ENCODE results near the gene CFAP97D1.
A peak's percentile ranks its signal among the peaks of the same experiment; 100 is the strongest.

CFAP97D1 gene

DNA sequence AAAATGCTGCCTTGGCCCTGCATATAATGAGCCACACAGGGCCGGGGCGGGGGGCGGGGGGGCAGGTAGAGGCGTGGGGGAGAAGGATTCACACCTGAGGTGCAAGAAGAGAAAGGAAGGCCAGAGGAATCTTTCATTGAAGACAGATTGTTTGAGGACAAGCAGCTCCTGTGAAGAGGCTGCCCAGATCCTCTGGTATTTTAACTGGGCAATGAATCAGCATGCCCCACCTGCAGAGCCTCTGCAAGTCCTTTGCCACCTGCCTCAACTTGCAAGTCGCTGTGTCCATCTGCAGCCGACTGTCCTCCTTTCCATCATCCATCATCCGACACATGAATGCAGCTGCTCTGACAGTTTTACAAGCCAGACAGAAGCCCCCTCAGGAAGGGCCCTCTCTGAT lies 20.4 kb upstream of the CFAP97D1 start:
- TF ChIP-seq, protein P1, sequence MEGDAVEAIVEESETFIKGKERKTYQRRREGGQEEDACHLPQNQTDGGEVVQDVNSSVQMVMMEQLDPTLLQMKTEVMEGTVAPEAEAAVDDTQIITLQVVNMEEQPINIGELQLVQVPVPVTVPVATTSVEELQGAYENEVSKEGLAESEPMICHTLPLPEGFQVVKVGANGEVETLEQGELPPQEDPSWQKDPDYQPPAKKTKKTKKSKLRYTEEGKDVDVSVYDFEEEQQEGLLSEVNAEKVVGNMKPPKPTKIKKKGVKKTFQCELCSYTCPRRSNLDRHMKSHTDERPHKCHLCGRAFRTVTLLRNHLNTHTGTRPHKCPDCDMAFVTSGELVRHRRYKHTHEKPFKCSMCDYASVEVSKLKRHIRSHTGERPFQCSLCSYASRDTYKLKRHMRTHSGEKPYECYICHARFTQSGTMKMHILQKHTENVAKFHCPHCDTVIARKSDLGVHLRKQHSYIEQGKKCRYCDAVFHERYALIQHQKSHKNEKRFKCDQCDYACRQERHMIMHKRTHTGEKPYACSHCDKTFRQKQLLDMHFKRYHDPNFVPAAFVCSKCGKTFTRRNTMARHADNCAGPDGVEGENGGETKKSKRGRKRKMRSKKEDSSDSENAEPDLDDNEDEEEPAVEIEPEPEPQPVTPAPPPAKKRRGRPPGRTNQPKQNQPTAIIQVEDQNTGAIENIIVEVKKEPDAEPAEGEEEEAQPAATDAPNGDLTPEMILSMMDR (IDR thresholded peaks at IDR 0.05; ENCODE audit: low read depth, low read length), result no peak
- Histone ChIP-seq H3K27ac (no peak overlapping the region), H3K36me3 (no peaks in the 10 kb centered on the region), H3K9me3 (ENCODE audit: severe bottlenecking) (no peaks in the 10 kb centered on the region), H3K4me3 (ENCODE audit: low read depth, low read length) (no peak overlapping the region), H3K27me3 (ENCODE audit: insufficient read depth, low read depth, severe bottlenecking) (no peaks in the 10 kb centered on the region)
- no peak for DNase-seq

DNA sequence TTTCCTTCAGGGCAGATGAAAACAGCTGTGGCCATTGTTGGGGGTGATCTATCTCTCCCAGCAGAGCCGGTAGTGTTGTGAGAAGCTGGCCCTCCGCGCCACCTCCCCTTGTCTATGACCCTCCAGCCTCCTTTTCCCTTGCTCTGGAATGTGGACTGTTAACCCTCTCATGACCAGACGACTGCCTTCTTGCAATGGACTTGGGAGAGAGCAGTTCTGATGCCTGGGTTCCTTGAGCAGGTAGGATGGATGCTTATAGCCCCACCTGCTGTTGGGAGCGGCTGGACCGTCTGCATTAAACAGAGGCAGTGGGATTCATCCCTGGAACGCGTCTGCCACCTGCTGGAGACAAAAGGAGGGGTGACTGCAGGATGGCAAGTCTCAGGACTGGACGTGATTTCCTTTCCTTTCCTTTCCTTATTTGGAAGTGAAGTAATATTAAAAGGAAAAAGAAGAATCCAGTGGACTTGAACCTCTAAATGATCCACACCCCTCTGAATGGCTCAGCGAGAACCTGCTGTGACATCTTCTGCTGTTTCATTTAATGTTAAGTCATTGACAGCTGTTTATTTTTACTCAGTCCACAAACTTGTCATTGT lies 19.9 kb upstream of the CFAP97D1 start:
- no peaks in the 10 kb centered on the region for H3K9me3 ChIP-seq (ENCODE audit: severe bottlenecking)
- no peaks in the 10 kb centered on the region for H3K36me3 ChIP-seq
- TF ChIP-seq, protein P1 (IDR thresholded peaks at IDR 0.05; ENCODE audit: low read depth, low read length), result peak; percentile 99
- H3K4me3 ChIP-seq (ENCODE audit: low read depth, low read length), result no peak overlapping the region
- peak; percentile 98 for DNase-seq
- no peaks in the 10 kb centered on the region for H3K27me3 ChIP-seq (ENCODE audit: insufficient read depth, low read depth, severe bottlenecking)
- H3K27ac ChIP-seq, result no peak overlapping the region

DNA sequence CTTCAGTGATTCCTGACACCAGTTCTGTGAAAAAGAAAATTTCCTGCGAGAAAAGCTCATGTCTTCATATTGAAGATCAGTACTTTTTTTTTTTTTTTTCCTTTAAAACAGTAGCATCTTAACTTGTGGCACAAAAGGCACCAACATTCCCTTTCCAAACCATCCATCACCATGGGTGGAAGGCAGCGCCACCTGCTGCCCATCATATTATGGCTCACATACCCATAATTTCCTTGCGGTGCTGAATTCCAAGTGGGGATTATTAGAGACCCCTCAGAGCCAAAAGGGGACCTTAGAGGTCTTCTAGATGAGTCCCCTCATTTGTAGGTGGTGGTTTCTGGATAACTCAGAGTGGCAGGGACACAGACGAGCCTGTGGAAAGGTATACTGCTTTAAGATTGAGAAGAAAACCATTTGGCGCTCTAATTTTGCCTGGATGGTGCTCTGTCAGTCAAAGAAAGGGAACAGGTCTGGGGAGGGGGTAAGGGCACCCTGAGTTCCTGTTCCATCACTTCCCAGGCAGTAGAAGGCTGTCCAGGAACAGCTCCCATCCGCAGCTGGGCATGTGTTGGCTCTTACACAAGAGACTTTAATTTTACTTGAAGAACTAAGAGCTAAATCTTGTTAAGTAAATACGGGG lies 13.7 kb upstream of the CFAP97D1 start:
- Histone ChIP-seq H3K9me3 (ENCODE audit: severe bottlenecking) (no peaks in the 10 kb centered on the region), H3K27ac (no peak overlapping the region), H3K4me3 (ENCODE audit: low read depth, low read length) (no peak overlapping the region), H3K27me3 (ENCODE audit: insufficient read depth, low read depth, severe bottlenecking) (no peaks in the 10 kb centered on the region), H3K36me3 (peaks cover 18% of the 10 kb centered on the region)
- DNase-seq, result peak; percentile 79
- TF ChIP-seq, protein P1 (IDR thresholded peaks at IDR 0.05; ENCODE audit: low read depth, low read length), result peak; percentile 88

DNA sequence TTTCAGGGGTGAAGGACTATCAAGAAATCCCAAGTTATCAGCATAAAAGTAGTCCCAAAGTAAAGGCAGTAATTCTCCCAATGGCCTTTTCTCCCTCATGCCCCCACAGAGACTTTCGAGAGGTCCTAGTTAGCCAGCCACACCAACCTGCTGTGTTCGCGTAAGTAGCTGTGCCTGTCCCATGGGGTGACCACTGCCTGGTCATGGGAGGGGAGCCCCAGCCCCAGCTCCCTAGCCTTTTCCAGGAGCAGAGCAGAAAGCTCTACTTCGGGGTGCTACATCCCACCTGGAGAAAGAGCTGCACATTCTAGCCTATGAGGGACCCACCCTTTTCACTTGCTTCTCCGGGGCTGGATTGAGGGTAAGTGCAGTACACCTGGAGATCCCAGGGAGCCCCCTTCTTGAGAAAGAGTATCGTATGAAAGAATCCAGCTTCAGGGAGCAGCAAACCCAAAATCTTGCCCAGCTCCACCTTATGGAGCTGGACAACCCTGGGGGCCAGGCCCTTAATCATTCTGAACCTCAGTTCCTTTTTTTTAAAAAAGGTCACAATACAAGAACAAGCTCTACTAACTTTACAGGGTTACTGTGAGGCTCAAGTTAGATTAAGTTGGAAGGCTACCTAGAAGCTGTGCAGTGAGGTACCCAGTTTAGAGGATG lies 13.1 kb upstream of the CFAP97D1 start:
- TF ChIP-seq, protein P1 (IDR thresholded peaks at IDR 0.05; ENCODE audit: low read depth, low read length), result no peak
- peaks cover 21% of the 10 kb centered on the region for H3K36me3 ChIP-seq
- H3K4me3 ChIP-seq (ENCODE audit: low read depth, low read length), result no peak overlapping the region
- no peaks in the 10 kb centered on the region for H3K9me3 ChIP-seq (ENCODE audit: severe bottlenecking)
- H3K27me3 ChIP-seq (ENCODE audit: insufficient read depth, low read depth, severe bottlenecking), result no peaks in the 10 kb centered on the region
- no peak for DNase-seq
- H3K27ac ChIP-seq, result no peak overlapping the region

DNA sequence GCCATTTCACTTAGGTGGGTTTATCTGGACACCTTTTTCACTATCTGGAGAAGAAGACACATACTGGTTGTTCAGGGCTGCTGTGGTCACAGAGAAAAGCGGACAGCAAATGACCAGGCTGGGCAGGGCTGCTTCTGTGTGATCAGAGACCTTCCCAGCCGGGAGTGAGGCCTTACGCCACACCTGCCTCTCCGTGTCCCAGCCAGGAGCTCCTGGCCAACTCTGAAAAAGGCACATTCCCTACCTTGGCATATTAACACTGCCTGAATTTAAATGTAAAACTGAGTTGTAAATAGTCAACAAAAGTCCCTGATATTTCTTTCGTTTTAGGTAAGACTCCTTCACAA lies 12.5 kb upstream of the CFAP97D1 start:
- H3K4me3 ChIP-seq (ENCODE audit: low read depth, low read length), result no peak overlapping the region
- no peak for DNase-seq
- H3K36me3 ChIP-seq, result peaks cover 26% of the 10 kb centered on the region
- H3K27me3 ChIP-seq (ENCODE audit: insufficient read depth, low read depth, severe bottlenecking), result no peaks in the 10 kb centered on the region
- TF ChIP-seq, protein P1 (IDR thresholded peaks at IDR 0.05; ENCODE audit: low read depth, low read length), result no peak
- no peak overlapping the region for H3K27ac ChIP-seq
- H3K9me3 ChIP-seq (ENCODE audit: severe bottlenecking), result no peaks in the 10 kb centered on the region
